ENCODE data around the gene NDUFAF3.

DNA sequence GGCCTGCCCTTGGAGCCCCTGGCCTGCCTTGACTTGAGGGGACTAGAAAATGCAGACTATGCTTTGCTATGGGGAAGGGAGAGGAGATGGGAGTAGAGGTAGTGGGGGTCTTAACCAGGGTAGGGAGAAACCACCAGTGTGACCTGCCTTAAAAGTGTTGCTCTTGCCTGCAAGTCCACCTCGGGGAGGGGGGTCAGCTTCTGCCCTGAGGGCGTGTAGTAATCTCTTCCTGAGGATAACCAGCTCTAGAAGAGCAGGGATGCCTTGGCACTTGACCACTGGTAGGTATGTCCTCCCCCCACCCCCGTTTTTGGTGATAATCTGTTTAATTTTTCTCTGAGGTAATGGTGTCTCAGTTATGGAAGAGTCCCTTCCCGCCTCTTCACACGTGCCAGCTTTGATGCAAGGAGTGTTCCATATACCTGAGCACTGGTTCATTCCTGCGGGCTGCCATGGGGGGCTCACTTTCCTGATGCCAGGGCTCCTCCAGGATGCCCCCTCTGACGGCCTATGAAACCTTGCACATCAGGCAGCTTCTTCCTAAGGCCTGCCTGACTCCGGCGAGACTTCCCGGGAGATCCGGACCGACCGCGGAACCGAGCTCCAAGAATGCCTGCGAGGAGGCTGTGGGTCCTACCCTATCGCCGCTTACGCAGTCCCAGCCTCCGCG lies 32.7 kb upstream of the NDUFAF3 start:
- TF ChIP-seq EZH2 (IDR thresholded peaks at IDR 0.05) (no peak), ZBTB33 (IDR thresholded peaks at IDR 0.05; ENCODE audit: extremely low read depth, insufficient replicate concordance, low read length) (no peak), TCF7L2 (IDR thresholded peaks at IDR 0.05; ENCODE audit: borderline replicate concordance, extremely low read depth, insufficient read depth, insufficient read length) (no peak), ZNF274 (IDR thresholded peaks at IDR 0.05; ENCODE audit: low read depth, low read length) (no peak), EGR1 (IDR thresholded peaks at IDR 0.05; ENCODE audit: low read depth) (no peak), RAD21 (IDR thresholded peaks at IDR 0.05; ENCODE audit: low read depth) (no peak), POLR2A (IDR thresholded peaks at IDR 0.05; ENCODE audit: borderline replicate concordance, extremely low read depth, insufficient read depth, insufficient read length) (no peak), JUND (IDR thresholded peaks at IDR 0.05) (no peak), SP1 (IDR thresholded peaks at IDR 0.05; ENCODE audit: low read depth) (no peak), ATF3 (IDR thresholded peaks at IDR 0.05) (no peak)
- TF ChIP-seq, protein P1, sequence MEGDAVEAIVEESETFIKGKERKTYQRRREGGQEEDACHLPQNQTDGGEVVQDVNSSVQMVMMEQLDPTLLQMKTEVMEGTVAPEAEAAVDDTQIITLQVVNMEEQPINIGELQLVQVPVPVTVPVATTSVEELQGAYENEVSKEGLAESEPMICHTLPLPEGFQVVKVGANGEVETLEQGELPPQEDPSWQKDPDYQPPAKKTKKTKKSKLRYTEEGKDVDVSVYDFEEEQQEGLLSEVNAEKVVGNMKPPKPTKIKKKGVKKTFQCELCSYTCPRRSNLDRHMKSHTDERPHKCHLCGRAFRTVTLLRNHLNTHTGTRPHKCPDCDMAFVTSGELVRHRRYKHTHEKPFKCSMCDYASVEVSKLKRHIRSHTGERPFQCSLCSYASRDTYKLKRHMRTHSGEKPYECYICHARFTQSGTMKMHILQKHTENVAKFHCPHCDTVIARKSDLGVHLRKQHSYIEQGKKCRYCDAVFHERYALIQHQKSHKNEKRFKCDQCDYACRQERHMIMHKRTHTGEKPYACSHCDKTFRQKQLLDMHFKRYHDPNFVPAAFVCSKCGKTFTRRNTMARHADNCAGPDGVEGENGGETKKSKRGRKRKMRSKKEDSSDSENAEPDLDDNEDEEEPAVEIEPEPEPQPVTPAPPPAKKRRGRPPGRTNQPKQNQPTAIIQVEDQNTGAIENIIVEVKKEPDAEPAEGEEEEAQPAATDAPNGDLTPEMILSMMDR (IDR thresholded peaks at IDR 0.05 in 2 of 3, conservative IDR thresholded peaks at IDR 0.05 in 1 of 3; ENCODE audit: borderline replicate concordance in 1 of 3, insufficient read depth in 1 of 3, low read depth in 2 of 3, low read length in 2 of 3): no peak

Data from HCT116 (cell line).